Liver (tissue), 2 donors: ENCODE results near the gene PDLIM1.

Experiments used
- FOXA2 ChIP-seq: IDR thresholded peaks from 2 replicates; pipeline ENCODE4 v1.6.1; 2016; ENCODE audit warnings: antibody characterized with exemption
- TF ChIP-seq, protein P1 (sequence below): IDR thresholded peaks from 2 replicates; pipeline ENCODE4 v1.6.1; 2016; ENCODE audit warnings: antibody characterized with exemption, mild to moderate bottlenecking
- TF ChIP-seq, protein P2 (sequence below): fragments of 150-350 bp; IDR thresholded peaks from 2 replicates; pipeline ENCODE4 v1.5.1; 2017; ENCODE audit warnings: improper control_type of control experiment, low read depth, low read length; ENCODE audit not compliant: missing input control
- donor health status: healthy.

DNA sequence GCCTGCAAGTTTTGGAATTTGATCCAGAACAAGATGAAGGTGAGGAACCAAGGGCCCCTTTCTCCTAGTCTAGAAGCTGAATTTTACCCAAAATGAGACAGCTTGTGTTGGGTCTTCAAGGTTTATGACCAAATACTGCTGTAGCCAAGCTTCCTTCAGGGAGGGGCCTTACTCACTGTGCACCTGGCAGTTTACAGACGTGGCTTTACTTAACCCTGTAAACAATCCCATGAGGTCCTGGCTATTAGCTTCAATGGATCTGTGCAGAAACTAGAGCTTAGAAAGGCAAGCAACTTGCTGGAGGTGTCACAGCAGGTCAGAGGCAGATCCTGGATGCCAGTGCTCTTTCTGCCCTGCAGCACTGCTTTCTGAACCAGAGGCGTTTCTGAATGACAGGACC, 46.7 kb downstream of the PDLIM1 start:
- TF ChIP-seq, protein P1, sequence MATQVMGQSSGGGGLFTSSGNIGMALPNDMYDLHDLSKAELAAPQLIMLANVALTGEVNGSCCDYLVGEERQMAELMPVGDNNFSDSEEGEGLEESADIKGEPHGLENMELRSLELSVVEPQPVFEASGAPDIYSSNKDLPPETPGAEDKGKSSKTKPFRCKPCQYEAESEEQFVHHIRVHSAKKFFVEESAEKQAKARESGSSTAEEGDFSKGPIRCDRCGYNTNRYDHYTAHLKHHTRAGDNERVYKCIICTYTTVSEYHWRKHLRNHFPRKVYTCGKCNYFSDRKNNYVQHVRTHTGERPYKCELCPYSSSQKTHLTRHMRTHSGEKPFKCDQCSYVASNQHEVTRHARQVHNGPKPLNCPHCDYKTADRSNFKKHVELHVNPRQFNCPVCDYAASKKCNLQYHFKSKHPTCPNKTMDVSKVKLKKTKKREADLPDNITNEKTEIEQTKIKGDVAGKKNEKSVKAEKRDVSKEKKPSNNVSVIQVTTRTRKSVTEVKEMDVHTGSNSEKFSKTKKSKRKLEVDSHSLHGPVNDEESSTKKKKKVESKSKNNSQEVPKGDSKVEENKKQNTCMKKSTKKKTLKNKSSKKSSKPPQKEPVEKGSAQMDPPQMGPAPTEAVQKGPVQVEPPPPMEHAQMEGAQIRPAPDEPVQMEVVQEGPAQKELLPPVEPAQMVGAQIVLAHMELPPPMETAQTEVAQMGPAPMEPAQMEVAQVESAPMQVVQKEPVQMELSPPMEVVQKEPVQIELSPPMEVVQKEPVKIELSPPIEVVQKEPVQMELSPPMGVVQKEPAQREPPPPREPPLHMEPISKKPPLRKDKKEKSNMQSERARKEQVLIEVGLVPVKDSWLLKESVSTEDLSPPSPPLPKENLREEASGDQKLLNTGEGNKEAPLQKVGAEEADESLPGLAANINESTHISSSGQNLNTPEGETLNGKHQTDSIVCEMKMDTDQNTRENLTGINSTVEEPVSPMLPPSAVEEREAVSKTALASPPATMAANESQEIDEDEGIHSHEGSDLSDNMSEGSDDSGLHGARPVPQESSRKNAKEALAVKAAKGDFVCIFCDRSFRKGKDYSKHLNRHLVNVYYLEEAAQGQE, result no peak
- no peak for TF ChIP-seq FOXA2
- TF ChIP-seq, protein P2, sequence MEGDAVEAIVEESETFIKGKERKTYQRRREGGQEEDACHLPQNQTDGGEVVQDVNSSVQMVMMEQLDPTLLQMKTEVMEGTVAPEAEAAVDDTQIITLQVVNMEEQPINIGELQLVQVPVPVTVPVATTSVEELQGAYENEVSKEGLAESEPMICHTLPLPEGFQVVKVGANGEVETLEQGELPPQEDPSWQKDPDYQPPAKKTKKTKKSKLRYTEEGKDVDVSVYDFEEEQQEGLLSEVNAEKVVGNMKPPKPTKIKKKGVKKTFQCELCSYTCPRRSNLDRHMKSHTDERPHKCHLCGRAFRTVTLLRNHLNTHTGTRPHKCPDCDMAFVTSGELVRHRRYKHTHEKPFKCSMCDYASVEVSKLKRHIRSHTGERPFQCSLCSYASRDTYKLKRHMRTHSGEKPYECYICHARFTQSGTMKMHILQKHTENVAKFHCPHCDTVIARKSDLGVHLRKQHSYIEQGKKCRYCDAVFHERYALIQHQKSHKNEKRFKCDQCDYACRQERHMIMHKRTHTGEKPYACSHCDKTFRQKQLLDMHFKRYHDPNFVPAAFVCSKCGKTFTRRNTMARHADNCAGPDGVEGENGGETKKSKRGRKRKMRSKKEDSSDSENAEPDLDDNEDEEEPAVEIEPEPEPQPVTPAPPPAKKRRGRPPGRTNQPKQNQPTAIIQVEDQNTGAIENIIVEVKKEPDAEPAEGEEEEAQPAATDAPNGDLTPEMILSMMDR, result no peak
